A673 (cell line): ENCODE data around the gene IQGAP2.

Experiments used
- EZH2 ChIP-seq: fragments of 200-600 bp; sonication (generic); IDR thresholded peaks from 2 replicates; pipeline ENCODE4 v1.6.1; 2017; ENCODE audit warnings: borderline replicate concordance, low read depth, mild to moderate bottlenecking, mixed read lengths, antibody characterized with exemption, low read length; ENCODE audit not compliant: poor library complexity, severe bottlenecking
- TF ChIP-seq, protein P1 (sequence below): fragments of 300-800, 200-600 bp; sonication (generic); conservative IDR thresholded peaks from 2 replicates; pipeline ENCODE4 v1.5.1; 2017; ENCODE audit warnings: low read depth, mild to moderate bottlenecking, antibody characterized with exemption, low read length, moderate library complexity, mixed read lengths

DNA sequence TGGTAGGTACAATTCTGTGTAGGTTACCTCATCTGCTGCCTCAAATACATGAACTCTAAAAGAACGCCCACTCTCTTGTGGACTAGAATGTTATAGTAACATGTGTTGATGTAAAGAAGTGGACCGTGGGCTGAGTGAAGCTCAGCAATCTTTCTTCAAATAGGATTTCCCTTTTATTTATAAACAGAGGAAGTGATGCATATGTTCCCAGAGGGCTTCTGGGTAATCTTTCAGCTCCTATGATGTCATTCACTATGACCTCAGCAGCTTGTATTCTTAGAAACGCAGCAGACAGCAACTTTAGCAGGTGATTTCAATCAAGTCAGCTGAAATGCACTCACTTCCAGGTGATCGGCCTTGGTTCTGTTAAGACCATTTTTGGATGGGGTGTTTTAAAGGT, 205.7 kb downstream of the IQGAP2 start:
- TF ChIP-seq, protein P1, sequence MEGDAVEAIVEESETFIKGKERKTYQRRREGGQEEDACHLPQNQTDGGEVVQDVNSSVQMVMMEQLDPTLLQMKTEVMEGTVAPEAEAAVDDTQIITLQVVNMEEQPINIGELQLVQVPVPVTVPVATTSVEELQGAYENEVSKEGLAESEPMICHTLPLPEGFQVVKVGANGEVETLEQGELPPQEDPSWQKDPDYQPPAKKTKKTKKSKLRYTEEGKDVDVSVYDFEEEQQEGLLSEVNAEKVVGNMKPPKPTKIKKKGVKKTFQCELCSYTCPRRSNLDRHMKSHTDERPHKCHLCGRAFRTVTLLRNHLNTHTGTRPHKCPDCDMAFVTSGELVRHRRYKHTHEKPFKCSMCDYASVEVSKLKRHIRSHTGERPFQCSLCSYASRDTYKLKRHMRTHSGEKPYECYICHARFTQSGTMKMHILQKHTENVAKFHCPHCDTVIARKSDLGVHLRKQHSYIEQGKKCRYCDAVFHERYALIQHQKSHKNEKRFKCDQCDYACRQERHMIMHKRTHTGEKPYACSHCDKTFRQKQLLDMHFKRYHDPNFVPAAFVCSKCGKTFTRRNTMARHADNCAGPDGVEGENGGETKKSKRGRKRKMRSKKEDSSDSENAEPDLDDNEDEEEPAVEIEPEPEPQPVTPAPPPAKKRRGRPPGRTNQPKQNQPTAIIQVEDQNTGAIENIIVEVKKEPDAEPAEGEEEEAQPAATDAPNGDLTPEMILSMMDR, result no peak
- no peak for TF ChIP-seq EZH2
